ENCODE results near the gene CAMK1D.

CAMK1D gene

DNA sequence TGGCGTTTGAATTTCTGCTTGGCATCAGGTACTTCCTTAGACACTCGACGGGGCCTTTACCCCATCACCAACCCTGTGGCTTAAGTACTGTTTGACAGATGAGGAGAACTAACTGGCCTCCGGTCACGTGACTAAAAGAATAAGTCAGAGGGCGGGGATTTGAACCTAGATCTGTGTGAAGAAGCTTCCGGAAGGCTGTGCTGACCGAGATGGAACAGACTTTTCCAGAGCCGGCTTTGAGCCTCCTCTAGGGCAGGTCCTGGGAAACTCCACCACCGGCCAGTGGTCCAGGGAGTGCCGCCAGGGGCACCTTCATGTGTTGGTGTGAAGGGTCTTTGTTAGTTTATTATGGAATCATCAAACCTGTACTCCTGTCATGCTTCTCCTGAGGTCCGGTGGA is 26.9 kb downstream of the CAMK1D start:
- DNase-seq, result no peak

GRCh38 chr10:12377658-12378290 is 28.4 kb downstream of the CAMK1D start:
- no peak for DNase-seq

GRCh38 chr10:12380999-12381398 is 31.7 kb downstream of the CAMK1D start:
- no peak for DNase-seq

GRCh38 chr10:12381536-12382156 is 32.3 kb downstream of the CAMK1D start:
- DNase-seq, result no peak

DNA sequence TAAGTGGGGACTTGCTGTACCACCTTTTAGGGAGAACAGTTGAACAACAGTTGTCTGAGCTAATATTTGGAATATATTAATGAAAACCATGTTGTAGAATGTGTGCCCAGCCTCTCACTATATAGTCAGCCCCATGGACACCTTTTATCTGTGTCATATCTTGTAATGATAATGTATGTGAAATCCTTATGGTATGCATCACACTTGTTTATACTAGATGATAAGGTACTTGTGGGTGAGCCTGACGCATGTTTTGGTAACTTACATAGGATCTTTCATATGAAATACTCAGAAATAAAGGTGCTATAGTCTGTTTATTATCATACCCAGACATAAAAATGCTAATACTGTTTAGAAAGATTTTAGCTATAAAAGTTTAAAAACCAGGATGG is 32.8 kb downstream of the CAMK1D start:
- no peak for DNase-seq

DNA sequence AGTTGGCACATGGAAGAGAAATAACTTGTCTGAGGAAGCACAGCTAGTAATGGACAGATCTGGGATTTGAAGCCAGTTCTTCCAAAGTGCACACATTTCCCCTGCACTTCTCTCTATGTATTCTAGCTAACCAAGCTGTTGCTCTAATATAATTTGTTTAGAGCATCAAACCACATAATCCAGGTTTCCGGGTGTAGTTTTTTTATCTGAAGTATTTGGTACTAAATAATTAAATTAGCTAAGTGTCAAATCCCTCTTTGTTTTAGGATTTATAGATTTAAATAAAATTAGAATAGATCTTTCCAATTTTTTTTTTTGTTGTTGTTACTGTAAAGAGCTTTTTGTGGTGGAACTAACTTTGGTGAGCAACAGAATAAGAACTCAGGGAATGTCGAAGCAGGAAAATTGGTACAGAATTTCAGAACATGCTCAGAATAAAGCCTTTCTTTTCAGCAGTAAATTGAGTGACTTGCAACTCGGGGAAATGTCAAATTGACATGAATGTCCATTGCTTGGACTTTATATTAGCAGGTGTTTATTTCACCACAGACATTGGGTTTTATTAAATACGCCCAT is 33.7 kb downstream of the CAMK1D start:
- DNase-seq, result no peak

DNA sequence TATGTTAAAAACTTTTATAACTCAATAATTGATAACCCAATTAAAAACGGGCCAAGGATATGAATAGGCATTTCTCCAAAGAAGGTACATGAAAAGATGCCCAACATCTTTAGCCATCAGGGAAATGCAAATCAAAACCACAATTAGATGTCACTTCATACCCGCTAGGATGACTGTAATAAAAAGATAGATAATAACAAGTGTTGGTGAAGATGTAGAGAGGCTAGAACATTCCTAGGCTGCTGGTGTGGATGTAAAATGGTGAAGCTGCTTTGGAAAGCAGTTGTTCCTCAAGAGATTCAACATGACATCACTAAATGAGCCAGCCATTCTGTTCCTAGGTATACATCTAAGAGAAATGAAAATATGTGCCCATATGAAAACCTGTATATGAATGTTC is 35.6 kb downstream of the CAMK1D start:
- DNase-seq, result no peak

DNA sequence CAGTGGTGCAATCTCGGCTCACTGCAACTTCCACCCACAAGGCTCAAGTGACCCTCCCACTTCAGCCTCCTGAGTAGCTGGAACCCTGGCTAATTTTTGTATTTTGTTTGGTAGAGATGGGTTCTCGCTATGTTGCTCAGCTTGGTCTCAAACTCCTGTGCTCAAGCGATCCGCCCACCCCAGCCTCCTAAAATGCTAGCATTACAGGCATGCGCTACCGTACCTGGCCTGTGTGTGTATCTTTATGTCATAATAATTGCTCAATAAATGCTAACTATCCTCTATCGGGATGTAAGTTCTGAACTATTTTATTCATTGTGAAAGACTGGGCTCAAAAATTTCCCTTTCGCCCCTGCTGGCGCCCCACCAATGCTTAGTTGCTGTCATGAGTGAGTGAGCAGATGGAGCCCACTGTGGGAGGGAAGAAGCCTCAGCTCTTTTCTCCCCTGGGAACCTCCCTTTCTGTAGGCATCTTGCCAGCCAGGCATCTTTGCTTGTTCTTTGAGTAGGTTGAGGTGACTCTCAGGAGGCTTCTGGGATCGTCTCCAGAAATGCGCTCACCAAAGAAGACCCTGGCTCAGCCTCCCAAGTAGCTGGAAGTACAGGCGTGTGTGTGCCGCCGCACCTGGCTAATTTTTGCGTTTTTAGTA is 38.3 kb downstream of the CAMK1D start:
- DNase-seq, result no peak

DNA sequence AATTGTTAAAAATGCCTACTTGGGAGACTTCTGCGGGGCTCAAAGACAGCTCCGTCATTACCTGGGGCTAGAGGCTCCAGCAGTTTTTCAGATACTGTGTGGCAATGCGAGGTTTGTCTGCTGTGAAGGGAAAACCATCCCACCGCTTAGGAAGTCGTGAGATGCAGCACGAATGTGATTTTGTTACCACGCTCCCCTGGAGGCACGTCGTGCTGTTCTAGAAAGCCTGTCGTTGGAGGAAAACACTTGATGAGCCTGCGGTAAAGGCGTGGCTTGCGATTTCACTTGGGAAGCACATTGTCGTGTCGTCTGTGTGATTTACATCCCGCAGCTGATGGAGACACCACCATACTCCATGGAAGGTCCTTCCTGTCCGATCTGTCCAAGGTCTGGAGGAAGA is 39.3 kb downstream of the CAMK1D start:
- DNase-seq, result no peak

DNA sequence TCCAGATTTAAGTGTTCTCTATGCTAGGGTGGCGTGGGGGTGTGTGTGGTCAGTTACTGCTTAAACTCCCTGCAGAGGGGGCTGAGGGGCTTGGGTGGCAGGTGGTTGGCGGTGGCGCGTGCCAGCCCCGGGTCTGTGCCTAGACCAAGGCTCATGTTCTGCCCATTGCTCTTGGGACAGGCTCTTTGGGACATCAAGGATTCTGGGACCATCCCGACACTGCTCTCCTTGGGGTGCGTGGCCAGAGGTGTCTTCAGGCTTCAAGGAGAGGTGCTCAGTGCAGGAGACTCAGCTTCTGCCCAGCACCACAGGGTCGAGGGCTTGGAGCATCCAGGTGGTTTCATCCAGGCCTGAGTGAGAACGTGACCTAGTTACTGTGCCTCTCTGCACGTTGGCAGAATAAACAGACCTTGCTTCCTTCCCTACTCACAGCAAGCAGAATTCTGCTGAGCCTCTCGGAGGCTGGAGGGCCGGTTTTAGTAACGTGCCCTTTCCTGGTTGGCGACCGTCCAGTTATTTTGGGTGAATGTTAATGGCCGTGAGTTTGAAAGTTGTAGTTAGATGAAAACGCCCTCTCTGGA is 39.9 kb downstream of the CAMK1D start:
- DNase-seq, result no peak

- DNase-seq, result no peak
Observed at GRCh38 chr10:12390733-12391132, 41.4 kb downstream of the CAMK1D start.

DNA sequence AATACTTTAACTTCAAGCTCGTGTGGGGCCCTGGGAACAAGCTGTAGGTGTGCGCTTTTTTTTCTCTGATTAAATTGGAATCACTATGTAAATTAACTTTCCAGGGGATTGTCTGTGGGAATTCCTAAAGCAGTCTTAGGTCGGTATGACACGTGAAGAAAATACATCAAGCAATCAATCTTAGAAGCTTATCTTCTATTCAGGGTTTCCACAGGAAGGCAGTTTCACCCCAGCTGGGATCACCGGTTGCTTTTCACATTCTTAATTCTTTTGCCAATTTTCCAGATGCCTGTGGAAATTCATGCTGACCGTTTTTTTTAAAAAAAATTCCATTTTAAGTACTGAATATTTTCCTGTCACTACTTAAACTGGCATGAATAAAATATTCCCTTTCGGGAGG is 41.9 kb downstream of the CAMK1D start:
- DNase-seq, result no peak

DNA sequence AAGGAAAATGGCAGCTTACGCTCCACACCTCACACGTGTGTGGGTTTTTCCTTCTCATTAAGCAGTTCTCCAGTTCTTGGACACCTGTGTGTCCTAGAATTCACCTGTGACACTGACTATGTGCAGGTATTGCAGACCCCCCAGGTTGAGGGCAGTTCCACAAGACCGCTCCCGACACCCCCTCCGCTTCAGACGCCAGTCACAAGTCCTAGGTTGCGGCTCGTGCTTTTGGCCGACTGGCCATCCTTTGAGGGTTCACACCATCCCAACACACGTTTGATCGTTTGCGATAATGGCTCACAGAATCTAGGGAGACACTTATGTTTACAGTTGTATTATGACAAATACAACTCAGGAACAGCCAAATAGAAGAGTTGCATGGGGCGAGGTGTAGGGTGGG is 44.5 kb downstream of the CAMK1D start:
- DNase-seq, result no peak

DNA sequence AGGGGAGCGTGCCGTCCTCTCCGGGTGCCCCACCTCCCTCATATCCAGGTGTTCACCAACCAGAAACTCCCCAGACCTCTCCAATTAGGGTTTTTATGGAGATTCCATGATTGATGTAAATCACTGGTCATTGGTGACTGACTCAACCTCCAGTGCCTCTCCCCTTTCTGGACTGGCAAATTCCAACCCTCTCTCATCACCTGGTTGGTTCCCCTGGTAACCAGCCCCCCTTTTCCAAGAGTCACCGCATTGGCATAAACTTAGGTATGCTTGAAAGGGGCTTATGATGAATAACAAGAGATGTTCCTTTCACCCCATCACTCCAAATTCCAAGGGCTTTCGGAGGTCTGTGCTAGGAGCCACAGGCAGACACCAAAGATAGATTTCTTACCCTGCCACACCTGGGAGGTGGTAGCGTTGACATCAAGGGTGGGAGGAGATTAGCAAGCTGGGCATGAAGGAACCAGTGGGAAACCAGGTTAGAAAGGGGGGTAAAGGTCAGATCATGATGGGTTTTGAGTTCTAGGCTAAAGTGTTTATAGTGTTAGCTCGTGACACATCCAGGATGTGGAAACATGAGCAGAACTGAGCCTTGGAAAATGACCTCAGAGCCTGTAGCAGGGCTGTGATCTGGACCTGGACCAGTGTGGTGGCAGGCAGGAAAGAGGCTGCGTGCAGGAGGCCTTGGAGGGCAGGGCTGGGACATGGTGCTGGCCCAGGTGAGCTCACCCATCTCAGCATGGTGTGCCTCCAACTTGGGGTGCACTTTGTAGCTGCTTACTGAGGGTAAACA is 45.1 kb downstream of the CAMK1D start:
- DNase-seq, result no peak

GRCh38 chr10:12396093-12396492 is 46.7 kb downstream of the CAMK1D start:
- no peak for DNase-seq

DNA sequence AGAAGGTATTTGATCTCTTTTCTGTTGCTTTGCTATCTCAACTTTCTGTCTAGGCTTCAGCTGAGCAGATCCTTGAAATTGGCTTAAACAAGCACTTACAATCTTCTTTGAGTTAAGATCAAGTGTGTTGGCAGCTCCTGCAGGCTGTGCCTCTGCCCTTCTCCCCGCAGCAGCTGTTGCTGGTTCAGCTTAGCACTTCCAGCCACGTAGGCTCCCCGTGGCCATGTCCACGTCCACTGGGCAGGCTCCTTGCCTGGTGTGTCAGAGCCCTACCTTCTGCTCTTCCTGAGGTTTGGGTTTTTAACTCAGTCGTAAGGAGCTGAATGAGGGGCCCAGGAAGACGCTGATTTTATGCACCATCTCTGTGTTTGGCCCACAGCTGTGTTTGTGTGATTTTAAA is 47.2 kb downstream of the CAMK1D start:
- no peak for DNase-seq

DNA sequence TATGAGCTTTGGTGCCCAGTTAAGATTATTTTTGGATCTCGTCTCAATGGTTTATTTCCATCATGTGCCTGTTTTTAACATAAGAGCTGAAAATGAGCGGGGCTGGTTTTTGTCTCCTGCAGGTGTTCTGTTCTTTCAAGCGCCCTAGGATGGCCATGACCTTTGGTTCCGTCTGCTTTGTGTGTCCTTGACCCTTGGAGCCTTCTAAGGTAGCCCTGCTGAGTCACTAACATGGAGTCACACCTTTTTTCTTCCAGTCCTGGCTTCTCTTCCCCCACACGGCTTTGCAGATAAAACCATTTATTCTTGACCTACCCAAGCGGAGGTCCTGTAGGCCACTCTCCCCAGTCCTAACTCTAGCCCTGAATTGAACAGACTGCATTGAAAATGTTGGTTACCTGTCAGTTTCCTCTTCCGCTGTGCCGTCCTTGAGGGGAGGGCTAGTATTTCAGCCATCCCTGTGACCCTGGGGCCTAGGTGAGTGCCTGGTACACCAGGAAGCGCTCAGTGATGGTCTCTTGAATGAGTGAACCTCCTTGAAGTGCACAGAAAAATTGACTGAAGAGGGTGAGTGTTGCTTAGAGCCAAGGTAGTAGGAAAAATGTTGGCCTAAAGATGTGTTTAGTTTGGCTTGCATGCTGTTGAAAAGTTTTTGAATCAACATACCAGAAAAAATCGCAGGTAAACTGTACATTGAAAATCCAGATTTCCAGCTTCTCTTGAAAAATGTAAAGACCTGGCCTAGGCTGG is 48.0 kb downstream of the CAMK1D start:
- no peak for DNase-seq

- no peak for DNase-seq
Observed at GRCh38 chr10:12397941-12398340, 48.6 kb downstream of the CAMK1D start.

GRCh38 chr10:12400266-12400931 is 51.1 kb downstream of the CAMK1D start:
- DNase-seq, result no peak

DNA sequence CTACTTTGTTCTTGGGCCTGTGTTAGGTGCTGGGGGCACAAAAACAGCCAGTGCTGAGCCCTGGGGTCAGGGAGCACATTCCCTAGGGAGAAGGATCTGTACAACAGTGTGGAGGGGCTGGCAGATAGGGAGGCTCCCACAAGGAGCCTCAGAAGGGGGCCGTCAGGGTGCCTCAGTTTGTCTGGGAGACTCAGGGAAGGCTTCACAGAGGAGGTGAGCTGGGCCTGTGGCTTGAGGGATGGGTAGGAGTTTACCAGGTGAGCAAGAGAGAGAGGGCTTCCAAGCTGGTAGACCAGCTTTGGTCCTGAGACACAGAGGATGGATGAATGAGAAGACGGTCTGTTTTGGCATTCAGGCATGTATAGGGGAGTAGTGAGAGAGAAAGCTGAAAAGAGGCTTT is 52.1 kb downstream of the CAMK1D start:
- DNase-seq, result no peak

DNA sequence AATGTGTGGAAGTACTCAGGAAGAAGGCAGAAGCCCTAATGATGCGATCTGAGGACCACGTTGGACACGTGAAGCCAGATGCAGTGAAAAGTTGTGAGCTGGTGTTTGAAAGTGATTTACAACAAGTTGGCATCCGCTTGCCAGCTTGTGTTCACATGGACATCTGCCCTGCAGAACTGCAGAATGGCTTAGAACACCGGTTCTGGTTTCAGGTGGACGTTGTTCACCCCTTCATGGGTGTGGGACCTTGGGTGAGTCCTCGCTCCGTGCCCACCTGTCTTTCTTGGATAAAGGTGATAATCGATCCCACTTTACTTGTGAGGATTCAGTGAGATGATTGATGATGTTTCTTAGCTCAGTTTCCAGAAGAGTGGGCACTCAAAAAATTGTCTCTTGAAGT is 53.8 kb downstream of the CAMK1D start:
- no peak for DNase-seq
